GM23248 (cell line): ENCODE results near the gene PSMB5.

Experiments used
- EZH2 ChIP-seq: fragments of 200-600 bp; sonication (generic); IDR thresholded peaks from 2 replicates; pipeline ENCODE4 v1.6.1; 2018; ENCODE audit warnings: antibody characterized with exemption, mild to moderate bottlenecking; ENCODE audit not compliant: insufficient read depth, poor library complexity, severe bottlenecking
- EZH2phosphoT487 ChIP-seq: fragments of 200-600 bp; sonication (generic); IDR thresholded peaks from 2 replicates; pipeline ENCODE4 v1.6.1; 2018; ENCODE audit warnings: antibody characterized with exemption, moderate library complexity, mild to moderate bottlenecking, low read depth; ENCODE audit not compliant: insufficient read depth

- TF ChIP-seq EZH2phosphoT487 (no peak), EZH2 (no peak)
Measured at GRCh38 chr14:22977684-22978486, 56.8 kb downstream of the PSMB5 start.
